KMS-11 (cell line): Measurements from ENCODE around the gene ERICH6B.

ENCODE experiments used
- H2AFZ ChIP-seq: fragments of 200-600 bp; sonication (generic); 2 replicates; pipeline ENCODE4 v1.6.1; 2016; ENCODE audit warnings: antibody characterized with exemption, mixed run types, low read depth
- H3K27ac ChIP-seq: fragments of 200-600 bp; sonication (generic); 2 replicates; pipeline ENCODE4 v1.6.1; 2016; ENCODE audit warnings: mild to moderate bottlenecking, mixed run types
- H3K27me3 ChIP-seq: fragments of 200-600 bp; sonication (generic); 2 replicates; pipeline ENCODE4 v1.6.1; 2017; ENCODE audit warnings: mild to moderate bottlenecking, low read depth, mixed run types, moderate library complexity; ENCODE audit not compliant: insufficient read depth
- H3K36me3 ChIP-seq: fragments of 200-600 bp; sonication (generic); 2 replicates; pipeline ENCODE4 v1.6.1; 2017; ENCODE audit warnings: mild to moderate bottlenecking, mixed run types; ENCODE audit not compliant: insufficient read depth
- H3K4me1 ChIP-seq: fragments of 200-600 bp; sonication (generic); 2 replicates; pipeline ENCODE4 v1.6.1; 2016; ENCODE audit warnings: mild to moderate bottlenecking, low read depth, mixed run types; ENCODE audit not compliant: poor library complexity, severe bottlenecking
- H3K4me2 ChIP-seq: fragments of 200-600 bp; sonication (generic); 2 replicates; pipeline ENCODE4 v1.7.0; 2016; ENCODE audit warnings: mild to moderate bottlenecking, mixed run types
- H3K4me3 ChIP-seq: fragments of 200-600 bp; sonication (generic); IDR thresholded peaks from 2 replicates; pipeline ENCODE4 v1.6.1; 2017; ENCODE audit warnings: low read depth, low read length, mixed read lengths; ENCODE audit not compliant: insufficient read depth
- H3K79me2 ChIP-seq: fragments of 200-600 bp; sonication (generic); 2 replicates; pipeline ENCODE4 v1.6.1; 2016; ENCODE audit warnings: low read depth, mixed run types; ENCODE audit not compliant: insufficient read depth
- H3K9ac ChIP-seq: fragments of 200-600 bp; sonication (generic); 2 replicates; pipeline ENCODE4 v1.6.1; 2016; ENCODE audit warnings: mild to moderate bottlenecking, mixed run types
- H4K20me1 ChIP-seq: fragments of 200-600 bp; sonication (generic); 2 replicates; pipeline ENCODE4 v1.6.1; 2016; ENCODE audit warnings: mild to moderate bottlenecking, mixed run types; ENCODE audit not compliant: insufficient read depth
- TF ChIP-seq, protein P1 (sequence below): fragments of 200-600 bp; sonication (generic); conservative IDR thresholded peaks from 2 replicates; pipeline ENCODE4 v1.6.1; 2017; ENCODE audit warnings: low read depth, mild to moderate bottlenecking, antibody characterized with exemption, low read length, moderate library complexity, mixed read lengths

ERICH6B gene

DNA sequence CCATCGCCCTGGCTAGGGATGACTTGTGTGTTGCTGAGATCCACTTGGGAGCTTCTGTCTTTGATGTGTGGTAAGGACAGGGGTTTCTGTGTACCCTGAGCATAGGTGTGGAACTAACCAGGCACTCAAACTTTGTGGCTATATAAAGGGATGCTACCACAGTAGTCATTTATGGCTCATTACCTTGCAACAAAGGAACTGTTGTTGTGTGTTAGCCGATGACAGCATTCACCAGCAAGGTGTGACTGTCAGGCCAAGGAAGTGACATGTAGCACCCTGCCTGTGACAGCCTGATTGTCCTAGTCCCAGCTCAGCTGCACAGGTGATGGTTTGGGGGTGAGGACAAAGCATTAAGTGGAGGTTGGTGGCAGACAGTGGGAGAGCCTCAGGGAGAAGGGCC, 77.2 kb downstream of the ERICH6B start:
- Histone ChIP-seq H3K4me2 (no peak overlapping the region), H3K9ac (no peak overlapping the region), H3K36me3 (no peaks in the 10 kb centered on the region), H4K20me1 (no peaks in the 10 kb centered on the region), H3K27me3 (no peaks in the 10 kb centered on the region), H2AFZ (no peak overlapping the region), H3K27ac (no peak overlapping the region), H3K4me3 (no peak overlapping the region), H3K79me2 (no peaks in the 10 kb centered on the region), H3K4me1 (no peaks in the 10 kb centered on the region)
- TF ChIP-seq, protein P1, sequence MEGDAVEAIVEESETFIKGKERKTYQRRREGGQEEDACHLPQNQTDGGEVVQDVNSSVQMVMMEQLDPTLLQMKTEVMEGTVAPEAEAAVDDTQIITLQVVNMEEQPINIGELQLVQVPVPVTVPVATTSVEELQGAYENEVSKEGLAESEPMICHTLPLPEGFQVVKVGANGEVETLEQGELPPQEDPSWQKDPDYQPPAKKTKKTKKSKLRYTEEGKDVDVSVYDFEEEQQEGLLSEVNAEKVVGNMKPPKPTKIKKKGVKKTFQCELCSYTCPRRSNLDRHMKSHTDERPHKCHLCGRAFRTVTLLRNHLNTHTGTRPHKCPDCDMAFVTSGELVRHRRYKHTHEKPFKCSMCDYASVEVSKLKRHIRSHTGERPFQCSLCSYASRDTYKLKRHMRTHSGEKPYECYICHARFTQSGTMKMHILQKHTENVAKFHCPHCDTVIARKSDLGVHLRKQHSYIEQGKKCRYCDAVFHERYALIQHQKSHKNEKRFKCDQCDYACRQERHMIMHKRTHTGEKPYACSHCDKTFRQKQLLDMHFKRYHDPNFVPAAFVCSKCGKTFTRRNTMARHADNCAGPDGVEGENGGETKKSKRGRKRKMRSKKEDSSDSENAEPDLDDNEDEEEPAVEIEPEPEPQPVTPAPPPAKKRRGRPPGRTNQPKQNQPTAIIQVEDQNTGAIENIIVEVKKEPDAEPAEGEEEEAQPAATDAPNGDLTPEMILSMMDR, result no peak

DNA sequence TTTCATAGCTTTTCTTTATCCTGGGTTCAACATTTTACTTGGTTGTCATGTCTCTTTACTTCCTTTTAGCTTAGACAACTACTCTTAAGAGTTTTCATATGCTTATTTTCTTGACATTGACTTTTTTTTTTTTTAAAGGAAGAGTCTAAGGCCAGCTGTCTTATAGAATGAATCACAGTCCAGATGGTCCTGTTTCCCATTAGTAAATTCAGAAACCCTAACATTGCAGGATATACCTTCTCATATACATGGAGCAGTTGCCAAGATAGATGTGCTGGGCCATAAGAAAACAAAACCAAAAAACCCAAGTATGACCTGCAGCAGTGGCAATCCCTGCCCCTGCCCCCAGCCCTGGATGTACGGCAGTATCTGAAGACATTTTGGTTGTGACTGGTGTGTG, 78.0 kb downstream of the ERICH6B start:
- Histone ChIP-seq H4K20me1 (no peaks in the 10 kb centered on the region), H3K27ac (no peak overlapping the region), H3K4me2 (no peak overlapping the region), H3K4me1 (no peaks in the 10 kb centered on the region), H3K27me3 (no peaks in the 10 kb centered on the region), H3K79me2 (no peaks in the 10 kb centered on the region), H3K4me3 (no peak overlapping the region), H3K36me3 (no peaks in the 10 kb centered on the region), H2AFZ (no peak overlapping the region), H3K9ac (no peak overlapping the region)
- TF ChIP-seq, protein P1, result no peak

DNA sequence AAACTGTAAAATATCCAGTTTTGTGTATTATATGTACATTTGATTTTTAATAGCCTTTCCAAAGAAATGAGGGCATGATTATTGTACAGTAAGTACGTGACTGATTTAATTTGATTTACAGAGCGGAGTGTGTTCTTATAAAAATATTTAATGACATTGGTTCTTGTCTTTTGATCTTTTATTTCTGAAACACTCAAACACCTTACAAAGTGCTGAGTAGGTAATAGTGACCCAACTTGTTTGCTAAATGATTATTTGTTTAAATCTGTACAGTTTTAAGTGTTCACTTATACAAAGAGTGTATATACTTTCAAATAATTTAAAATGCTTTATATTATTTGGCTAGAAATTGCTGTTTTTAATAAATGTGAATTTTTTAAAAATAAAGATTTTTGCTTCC, 79.3 kb downstream of the ERICH6B start:
- TF ChIP-seq, protein P1, result no peak
- H3K27ac ChIP-seq, result no peak overlapping the region
- H3K36me3 ChIP-seq, result no peaks in the 10 kb centered on the region

DNA sequence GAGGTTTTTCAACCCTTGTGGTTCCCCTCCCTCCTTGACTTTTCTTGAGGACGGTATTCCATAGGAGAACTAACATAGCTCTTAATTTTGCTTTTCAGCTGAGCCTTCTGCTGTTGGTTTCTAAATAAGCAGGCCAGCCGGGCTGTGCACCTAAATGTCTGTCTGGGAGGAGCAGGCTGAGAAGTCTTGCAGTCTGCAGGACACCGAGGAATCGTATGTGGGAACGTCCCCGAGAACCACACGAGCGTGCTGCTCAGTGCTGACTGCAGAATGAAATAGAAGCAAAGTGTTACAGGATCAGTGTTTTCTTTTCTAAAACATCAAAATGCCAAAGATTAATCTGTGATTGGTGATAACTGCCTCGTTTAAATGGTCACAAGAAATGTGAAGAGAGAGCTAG, 80.9 kb downstream of the ERICH6B start:
- no peaks in the 10 kb centered on the region for H4K20me1 ChIP-seq
- no peaks in the 10 kb centered on the region for H3K27me3 ChIP-seq
- no peaks in the 10 kb centered on the region for H3K36me3 ChIP-seq
- H3K4me2 ChIP-seq, result no peak overlapping the region
- H3K79me2 ChIP-seq, result no peaks in the 10 kb centered on the region
- no peak overlapping the region for H3K9ac ChIP-seq
- TF ChIP-seq, protein P1, result no peak
- H3K27ac ChIP-seq, result no peak overlapping the region
- no peak overlapping the region for H3K4me3 ChIP-seq
- no peak overlapping the region for H2AFZ ChIP-seq
- no peaks in the 10 kb centered on the region for H3K4me1 ChIP-seq

More for the DNA sequence above, 79.3 kb downstream of the ERICH6B start:
- no peak overlapping the region for H3K4me2 ChIP-seq
- no peaks in the 10 kb centered on the region for H3K79me2 ChIP-seq
- H3K27me3 ChIP-seq, result no peaks in the 10 kb centered on the region
- H3K4me1 ChIP-seq, result no peaks in the 10 kb centered on the region
- no peak overlapping the region for H2AFZ ChIP-seq
- H3K9ac ChIP-seq, result no peak overlapping the region
- no peak overlapping the region for H3K4me3 ChIP-seq
- no peaks in the 10 kb centered on the region for H4K20me1 ChIP-seq
